22Rv1 (cell line): ENCODE data around the gene VWA5B1.

Source experiments
- CTCF ChIP-seq: fragments of 450-650 bp; IDR thresholded peaks from 2 replicates; pipeline ENCODE4 v1.5.1; 2017; ENCODE audit warnings: mild to moderate bottlenecking
- ZFX ChIP-seq: fragments of 450-650 bp; IDR thresholded peaks from 2 replicates; pipeline ENCODE4 v1.6.1; 2017; ENCODE audit warnings: antibody characterized with exemption, borderline replicate concordance

- peak; percentile 25 for TF ChIP-seq CTCF
- TF ChIP-seq ZFX: no peak
Measured at GRCh38 chr1:20242890-20243479, 47.7 kb upstream of the VWA5B1 start.
